ENCODE results near the gene IGF2BP1.
"Not testable (repeated sequence)": the region's sequence is repeated elsewhere in the genome, so short reads cannot be mapped to it uniquely, and the experiment has no call there.

Gene IGF2BP1

GRCh38 chr17:49021095-49021767 lies 24.0 kb downstream of the IGF2BP1 start:
- no peak for DNase-seq

- DNase-seq: no peak
These were observed 24.6 kb downstream of the IGF2BP1 start for GRCh38 chr17:49021768-49022103.

GRCh38 chr17:49022391-49022941 lies 25.3 kb downstream of the IGF2BP1 start:
- no peak for DNase-seq

DNA sequence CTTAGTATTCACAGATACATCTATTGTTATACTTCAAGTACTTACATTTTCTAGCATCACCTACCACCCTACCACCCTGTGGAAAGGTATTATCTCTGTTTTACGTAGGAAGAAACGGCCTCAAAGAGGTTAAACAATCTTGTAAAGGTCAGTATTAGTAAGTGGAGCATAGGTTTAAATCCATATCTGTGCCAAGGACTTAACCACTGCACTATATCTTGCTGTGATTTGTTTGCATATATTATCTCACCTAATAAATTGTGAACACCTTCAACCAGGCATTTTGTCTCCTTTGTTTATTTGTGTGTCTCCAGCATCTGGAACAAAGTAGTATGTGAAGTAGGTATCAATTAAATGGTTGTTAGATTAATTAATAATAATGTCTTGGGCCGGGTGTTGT lies 27.3 kb downstream of the IGF2BP1 start:
- DNase-seq: no peak

DNA sequence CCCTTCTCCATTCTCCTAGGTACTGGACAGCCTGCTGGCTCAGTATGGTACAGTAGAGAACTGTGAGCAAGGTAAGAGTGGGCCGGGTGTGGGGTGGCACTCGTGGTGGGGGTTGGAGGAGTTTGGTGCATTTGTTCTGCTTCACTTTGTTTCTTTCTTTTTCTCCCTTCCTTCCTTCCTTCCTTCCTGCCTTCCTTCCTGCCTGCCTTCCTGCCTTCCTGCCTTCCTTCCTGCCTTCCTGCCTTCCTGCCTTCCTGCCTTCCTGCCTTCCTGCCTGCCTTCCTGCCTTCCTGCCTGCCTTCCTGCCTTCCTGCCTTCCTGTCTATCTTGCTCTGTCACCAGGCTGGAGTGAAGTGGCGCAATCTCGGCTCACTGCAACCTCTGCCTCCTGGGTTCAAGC lies 29.3 kb downstream of the IGF2BP1 start:
- DNase-seq: not testable (repeated sequence)

GRCh38 chr17:49028271-49028670 lies 31.1 kb downstream of the IGF2BP1 start:
- DNase-seq: no peak

DNA sequence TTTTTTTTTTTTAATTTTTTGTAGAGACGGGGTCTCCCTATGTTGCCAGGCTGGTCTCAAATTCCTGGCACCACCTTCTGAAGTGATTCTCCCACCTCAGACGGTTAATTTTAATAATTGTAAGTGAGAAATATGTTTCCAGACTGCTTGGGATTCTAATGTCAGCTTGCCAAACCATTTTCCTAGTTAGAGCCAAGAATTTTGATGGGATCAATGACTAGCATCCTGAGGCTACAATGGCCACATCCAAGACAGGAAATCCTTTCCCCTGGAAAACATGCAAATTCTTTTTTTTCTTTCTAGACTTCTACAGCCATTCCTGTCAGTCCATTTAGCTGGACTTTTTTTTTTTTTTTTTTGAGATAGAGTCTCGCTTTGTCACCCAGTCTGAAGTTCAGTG lies 32.6 kb downstream of the IGF2BP1 start:
- DNase-seq: no peak

DNA sequence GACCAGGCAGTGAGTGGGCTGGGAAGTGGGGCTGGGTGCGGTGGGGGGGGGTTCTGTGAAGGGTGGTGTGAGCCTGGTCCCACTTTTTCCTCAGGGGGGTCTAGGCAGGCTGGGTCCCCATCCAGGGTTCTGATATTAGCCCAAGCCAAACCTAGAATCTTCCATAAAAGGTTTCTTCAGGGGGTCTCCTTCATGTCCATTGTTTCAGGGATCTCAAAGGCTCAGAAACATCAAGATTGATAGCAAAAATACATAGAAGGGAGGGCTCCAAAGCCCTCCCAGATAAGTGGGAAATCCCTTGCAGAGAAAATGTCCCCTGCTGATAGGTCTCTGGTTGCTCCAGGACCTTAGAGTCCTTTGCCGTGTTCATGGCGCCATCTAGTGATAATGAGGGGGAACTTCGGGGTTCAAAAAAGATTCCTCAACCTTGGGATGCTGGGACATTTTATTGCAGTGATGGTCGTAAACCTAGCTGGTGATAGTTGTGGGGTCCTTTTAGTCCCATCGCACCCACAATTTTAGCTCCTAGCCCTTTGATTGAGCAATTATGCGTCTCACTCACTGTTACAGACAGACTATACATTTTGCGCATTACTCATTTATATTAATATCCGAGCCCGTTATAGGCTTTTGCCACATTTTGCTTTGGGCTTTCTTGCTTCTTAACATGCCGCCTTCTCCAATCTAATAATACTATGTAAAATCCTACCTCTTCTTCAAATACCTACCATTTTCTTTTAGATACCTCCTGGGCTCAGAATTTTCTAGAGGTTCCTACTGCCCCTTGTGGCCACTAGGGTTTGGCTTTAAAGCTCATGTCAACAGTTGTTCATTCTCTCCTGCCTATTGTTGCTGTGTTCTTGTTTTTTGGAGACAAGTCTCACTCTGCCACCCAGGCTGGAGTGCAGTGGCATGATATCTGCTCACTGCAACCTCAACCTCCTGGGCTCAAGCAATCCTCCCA lies 35.1 kb downstream of the IGF2BP1 start:
- peak; percentile 43 for DNase-seq

GRCh38 chr17:49035470-49036269 lies 38.5 kb downstream of the IGF2BP1 start:
- peak; percentile 25 for DNase-seq

- DNase-seq: no peak
These were observed 39.1 kb downstream of the IGF2BP1 start for GRCh38 chr17:49036270-49036626.

GRCh38 chr17:49038138-49038537 lies 41.0 kb downstream of the IGF2BP1 start:
- DNase-seq: no peak

DNA sequence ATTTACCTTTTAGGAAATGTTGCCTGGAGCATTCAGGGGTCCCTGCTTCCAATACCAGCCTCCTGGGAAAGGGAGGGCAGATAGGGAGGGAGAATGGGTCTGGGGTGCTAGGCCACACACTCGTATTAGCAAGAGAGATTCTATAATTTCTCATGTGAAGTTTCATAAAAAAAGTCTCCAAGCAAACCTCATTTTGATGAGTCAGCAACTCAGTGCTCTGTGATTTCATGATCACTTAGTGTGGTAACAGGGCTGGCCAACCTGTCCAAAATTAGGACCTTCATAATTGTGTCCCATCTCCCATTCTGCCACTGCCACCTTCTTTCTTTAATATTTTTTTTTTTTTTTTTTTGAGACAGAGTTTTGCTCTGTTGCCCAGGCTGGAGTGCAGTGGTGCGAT lies 41.4 kb downstream of the IGF2BP1 start:
- no peak for DNase-seq

DNA sequence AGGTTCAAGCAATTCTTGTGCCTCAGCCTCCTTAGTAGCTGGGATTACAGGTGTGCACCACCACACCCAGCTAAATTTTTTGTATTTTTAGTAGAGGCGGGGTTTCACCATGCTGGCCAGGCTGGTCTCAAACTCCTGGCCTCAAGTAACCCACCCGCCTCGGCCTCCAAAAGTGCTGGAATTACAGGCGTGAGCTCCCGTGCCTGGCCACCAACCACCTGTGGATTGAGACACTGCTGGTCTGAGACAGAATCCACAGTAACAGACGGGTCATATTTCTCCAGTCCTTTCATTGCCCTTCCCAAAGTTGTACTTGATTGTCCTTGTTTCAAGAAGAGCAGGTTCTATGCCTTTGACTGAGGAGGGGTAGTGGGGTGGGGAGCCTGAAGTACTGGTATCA lies 42.3 kb downstream of the IGF2BP1 start:
- not testable (repeated sequence) for DNase-seq

DNA sequence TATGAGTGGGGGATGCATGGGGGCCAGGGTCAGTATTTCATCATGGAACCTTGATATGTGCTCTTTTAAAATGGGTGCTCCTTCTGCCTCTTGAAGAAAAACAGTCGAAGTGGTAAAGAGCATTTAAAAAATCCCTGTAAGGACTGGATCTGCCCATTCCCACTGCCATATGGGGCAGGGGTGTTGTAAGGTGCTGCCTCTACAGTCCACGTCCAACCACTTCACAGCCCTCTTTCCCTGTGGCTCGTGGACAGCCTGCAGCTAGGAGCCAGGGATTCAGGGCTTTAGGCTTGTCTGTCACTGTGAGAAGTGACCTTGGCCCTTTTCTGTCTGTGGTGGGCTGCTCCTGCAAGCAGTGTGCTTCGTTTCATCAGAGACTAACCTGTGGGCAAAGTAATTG lies 44.3 kb downstream of the IGF2BP1 start:
- DNase-seq: no peak

GRCh38 chr17:49045376-49045775 lies 48.2 kb downstream of the IGF2BP1 start:
- no peak for DNase-seq

DNA sequence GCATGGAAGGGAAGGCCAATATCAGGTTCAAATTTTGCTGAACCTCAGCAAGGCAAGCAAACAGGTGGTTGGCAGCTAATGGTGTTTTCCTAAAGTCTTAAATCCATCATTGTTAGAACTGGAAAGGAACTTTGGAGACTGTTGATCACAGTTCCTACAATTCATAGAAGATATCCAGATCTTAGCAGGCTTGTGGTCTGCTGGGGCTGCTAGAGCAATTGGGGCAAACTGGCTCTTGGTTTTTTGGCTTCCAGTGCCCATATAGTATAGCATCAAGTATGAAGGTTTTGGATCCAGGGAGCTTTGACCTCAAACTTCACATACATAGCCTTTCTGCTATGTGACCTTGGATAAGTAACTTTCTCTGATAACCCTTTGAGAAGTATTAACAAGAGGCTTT lies 49.7 kb downstream of the IGF2BP1 start:
- no peak for DNase-seq

GRCh38 chr17:49049265-49049664 lies 52.1 kb downstream of the IGF2BP1 start:
- DNase-seq: no peak

DNA sequence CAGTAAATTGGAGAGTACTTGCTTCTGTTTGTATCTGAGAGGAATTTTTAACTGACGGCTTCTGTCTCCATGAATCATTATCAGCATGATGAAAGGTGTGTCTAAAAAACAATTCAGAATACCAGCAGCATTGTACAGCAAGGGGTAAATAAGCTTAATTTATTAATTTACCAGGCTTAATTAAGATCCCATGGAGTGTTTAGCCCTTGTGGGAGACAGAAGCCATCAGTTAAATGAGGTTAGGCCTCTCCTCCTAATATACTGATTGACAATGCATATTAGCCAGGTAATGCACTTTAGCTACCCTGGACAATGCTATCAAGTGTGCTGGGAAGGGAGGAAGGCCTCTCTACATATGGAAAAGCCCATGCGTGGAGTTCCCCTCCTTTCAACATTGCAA lies 53.4 kb downstream of the IGF2BP1 start:
- DNase-seq: no peak

DNA sequence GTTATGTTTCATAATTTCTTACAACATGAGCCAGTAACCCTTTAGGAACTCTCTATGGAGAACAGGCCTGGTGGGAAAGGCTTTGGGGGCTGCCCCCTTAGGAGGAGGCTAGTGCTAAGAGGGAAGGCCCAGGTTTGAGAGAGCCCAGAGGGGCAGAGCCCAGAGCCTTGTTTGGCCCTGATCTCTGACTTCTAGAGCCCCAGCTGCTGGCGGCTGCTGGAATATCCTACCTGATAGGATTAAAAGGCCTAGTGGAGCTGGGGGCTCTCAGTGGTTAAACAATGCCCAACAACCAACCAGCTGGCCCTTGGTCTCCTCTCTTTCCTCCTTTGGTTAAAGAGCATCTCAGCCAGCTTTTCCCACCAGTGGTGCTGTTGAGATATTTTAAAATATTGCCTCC lies 54.1 kb downstream of the IGF2BP1 start:
- DNase-seq: no peak

DNA sequence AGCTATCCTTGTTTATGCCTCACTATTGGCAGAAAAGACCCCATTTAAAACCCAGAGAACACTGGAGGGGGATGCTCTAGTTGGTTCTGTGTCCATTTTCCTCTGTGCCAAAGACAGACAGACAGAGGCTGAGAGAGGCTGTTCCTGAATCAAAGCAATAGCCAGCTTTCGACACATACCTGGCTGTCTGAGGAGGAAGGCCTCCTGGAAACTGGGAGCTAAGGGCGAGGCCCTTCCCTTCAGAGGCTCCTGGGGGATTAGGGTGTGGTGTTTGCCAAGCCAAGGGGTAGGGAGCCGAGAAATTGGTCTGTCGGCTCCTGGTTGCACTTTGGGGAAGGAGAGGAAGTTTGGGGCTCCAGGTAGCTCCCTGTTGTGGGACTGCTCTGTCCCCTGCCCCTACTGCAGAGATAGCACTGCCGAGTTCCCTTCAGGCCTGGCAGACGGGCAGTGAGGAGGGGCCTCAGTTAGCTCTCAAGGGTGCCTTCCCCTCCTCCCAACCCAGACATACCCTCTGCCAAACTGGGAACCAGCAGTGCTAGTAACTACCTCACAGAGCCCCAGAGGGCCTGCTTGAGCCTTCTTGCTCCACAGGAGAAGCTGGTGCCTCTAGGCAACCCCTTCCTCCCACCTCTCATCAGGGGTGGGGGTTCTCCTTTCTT lies 56.1 kb downstream of the IGF2BP1 start:
- no peak for DNase-seq

DNA sequence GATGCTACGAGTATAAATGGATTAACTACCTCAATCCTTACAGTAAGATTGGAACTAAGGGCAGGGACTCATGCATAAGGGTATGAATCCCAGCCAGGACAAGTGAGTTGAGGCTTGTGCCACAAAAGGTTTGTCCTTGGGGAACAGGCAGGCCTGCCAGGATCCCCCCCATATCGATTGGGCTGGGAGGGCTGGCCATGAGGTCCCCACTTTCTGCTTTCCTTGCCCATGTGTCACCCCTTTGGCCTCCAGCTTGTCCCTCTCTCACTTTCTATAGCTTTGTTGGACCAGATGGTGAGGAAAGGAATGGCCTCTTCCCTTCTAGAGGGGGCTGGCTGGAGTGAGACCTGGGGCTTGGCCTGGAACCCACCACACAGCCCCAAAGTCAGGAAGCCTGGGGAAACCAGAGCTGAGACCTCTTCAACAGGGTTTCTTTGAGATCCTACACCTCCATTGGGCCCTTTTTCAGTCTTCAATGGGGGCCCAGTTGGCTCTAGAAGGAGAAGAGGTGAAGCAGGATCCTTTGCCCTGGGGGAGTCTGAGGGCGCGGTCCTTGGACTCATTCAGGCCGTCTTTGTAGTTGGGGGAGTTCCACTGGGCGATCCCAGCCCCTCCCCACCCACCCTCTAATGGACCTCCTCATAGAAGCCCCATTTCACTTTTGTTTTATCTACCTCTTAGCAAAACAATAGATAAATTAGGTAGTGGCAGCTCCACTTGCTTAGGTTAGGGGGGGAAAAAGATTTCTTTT lies 57.3 kb downstream of the IGF2BP1 start:
- DNase-seq: no peak
